Measurements from ENCODE around the gene RNASE8. TPM values are rescaled to one million over a fixed set of nuclear protein-coding genes. Genes with fewer than 3 reads are reported as not detected.

The RNASE8 gene
- total and polyA plus RNA-seq, 2 of the 8 experiments (the other 6 are each of a cell fraction or from before 2014, with no cell fraction given) = not detected

- Histone ChIP-seq H3K79me2 (ENCODE audit: control insufficient read depth in 1 of 2, insufficient read depth in 2 of 2, low read length in 2 of 2) (no peaks in the 10 kb centered on the region), H3K18ac (ENCODE audit: extremely low read depth, low read length) (no peak overlapping the region), H3K14ac (ENCODE audit: insufficient read length) (no peak overlapping the region), H2BK120ac (replicated peaks; ENCODE audit: low read depth, low read length) (no peak overlapping the region), H4K8ac (ENCODE audit: extremely low read depth, insufficient read depth, low read length) (no peak overlapping the region), H3K4ac (replicated peaks; ENCODE audit: insufficient read length, low read depth, low read length) (no peak overlapping the region), H2BK15ac (ENCODE audit: low read length) (no peak overlapping the region), H3K9me3 (ENCODE audit: insufficient read depth in 2 of 2, low read depth in 1 of 2, low read length in 1 of 2) (no peaks in the 10 kb centered on the region), H3K23me2 (ENCODE audit: low read depth, low read length) (no peaks in the 10 kb centered on the region), H3K23ac (ENCODE audit: insufficient read length) (no peak overlapping the region), H4K20me1 (replicated peaks in 1 of 2; ENCODE audit: control insufficient read depth in 1 of 2, insufficient read depth in 2 of 2, low read length in 2 of 2) (no peaks in the 10 kb centered on the region), H3K27ac (ENCODE audit: low read depth, low read length) (no peak overlapping the region), H2BK5ac (ENCODE audit: low read depth, low read length) (no peak overlapping the region), H3K27me3 (replicated peaks in 1 of 4; ENCODE audit: control insufficient read depth in 3 of 4, extremely low read depth in 1 of 4, insufficient read depth in 3 of 4, low read length in 3 of 4) (no peaks in the 10 kb centered on the region; a peak in 1 of 7 replicates), H2BK20ac (ENCODE audit: low read length) (no peak overlapping the region), H3K79me1 (ENCODE audit: low read depth, low read length) (no peaks in the 10 kb centered on the region), H2AFZ (ENCODE audit: low read length) (no peak overlapping the region), H2BK12ac (ENCODE audit: low read depth, low read length) (no peak overlapping the region), H4K5ac (ENCODE audit: insufficient read length, low read depth, low read length) (no peak overlapping the region), H4K91ac (replicated peaks; ENCODE audit: insufficient read length, low read length) (no peak overlapping the region), H3K36me3 (ENCODE audit: control insufficient read depth in 2 of 4, insufficient read depth in 4 of 4, low read length in 3 of 4) (no peaks in the 10 kb centered on the region), H3K4me3 (ENCODE audit: extremely low read depth in 1 of 4, insufficient read depth in 2 of 4, low read depth in 3 of 4, low read length in 4 of 4) (no peak overlapping the region), H3K56ac (replicated peaks; ENCODE audit: insufficient read length, low read depth, low read length) (no peak overlapping the region), H3K9ac (replicated peaks in 1 of 4; ENCODE audit: extremely low read depth in 1 of 4, low read depth in 3 of 4, low read length in 3 of 4) (no peak overlapping the region), H3K4me1 (replicated peaks in 1 of 4; ENCODE audit: control insufficient read depth in 3 of 4, insufficient read depth in 4 of 4, low read length in 3 of 4) (peaks cover 0 to 3% (median 0%) of the 10 kb centered on the region in 4 experiments; a peak in 2 of 7 replicates), H2AK5ac (ENCODE audit: low read depth, low read length) (no peak overlapping the region), H3K4me2 (ENCODE audit: insufficient read depth in 1 of 2, low read depth in 2 of 2, low read length in 2 of 2) (no peak overlapping the region)
- WGBS, 2 experiments (ENCODE audit: extremely low coverage in 1 of 2, insufficient coverage in 1 of 2, insufficient read length in 1 of 2, insufficient replicate concordance in 2 of 2, low coverage in 1 of 2, low lambda C conversion rate in 2 of 2, missing lambda C conversion rate in 1 of 2) = 56% methylated on average over 5 of the region's 5 CpGs; no CpG with 5 or more reads in 1 of the 2 experiments
- ChIA-PET POLR2A (ENCODE audit: partially characterized antibody) (interaction anchor here (2.3 kb wide), 1 partner anchor 15 kb away, joined by 9 read pairs; the partner anchor contains the start of gene ARHGEF40), CTCF (ENCODE audit: partially characterized antibody) (interaction anchor here (0.8 to 1.9 kb wide), 3 partner anchors 15 to 40 kb away, joined by 3 to 13 read pairs (median 7); no protein-coding TSS in a partner anchor)
- FAIRE-seq = no peak
- no peak for DNase-seq (ENCODE audit: low read depth in 1 of 2, low spot score in 2 of 2)
- TF ChIP-seq HDAC2 (IDR thresholded peaks at IDR 0.05; ENCODE audit: borderline replicate concordance in 1 of 2, low read depth in 2 of 2, low read length in 2 of 2) = no peak
- no peak for TF ChIP-seq CHD1 (IDR thresholded peaks at IDR 0.05; ENCODE audit: low read depth, low read length)
- TF ChIP-seq SP2 (IDR thresholded peaks at IDR 0.05; ENCODE audit: low read length) = no peak
- TF ChIP-seq CHD2 (IDR thresholded peaks at IDR 0.05; ENCODE audit: low read length) = no peak
Measured at GRCh38 chr14:21055432-21056117, 2.0 kb upstream of the RNASE8 start.
